GM19240 (cell line): Measurements from ENCODE around the gene GRID1.

Experiments used
- DNase-seq: peaks from one replicate; pipeline ENCODE4 v3.0.0; 2011; ENCODE audit warnings: low spot score; ENCODE audit not compliant: insufficient read length

Gene GRID1

GRCh38 chr10:86267286-86268195 is 99.1 kb downstream of the GRID1 start:
- DNase-seq, result no peak

- DNase-seq, result no peak
These were observed 100.0 kb downstream of the GRID1 start for GRCh38 chr10:86266446-86267242.

GRCh38 chr10:86265895-86266259 is 100.7 kb downstream of the GRID1 start:
- DNase-seq, result no peak

- no peak for DNase-seq
These were observed 101.2 kb downstream of the GRID1 start for GRCh38 chr10:86265236-86265894.

- no peak for DNase-seq
These were observed 101.9 kb downstream of the GRID1 start for GRCh38 chr10:86264481-86265231.

- no peak for DNase-seq
These were observed 102.7 kb downstream of the GRID1 start for GRCh38 chr10:86263907-86264306.

- no peak for DNase-seq
These were observed 103.4 kb downstream of the GRID1 start for GRCh38 chr10:86263209-86263608.

GRCh38 chr10:86262688-86263181 is 103.9 kb downstream of the GRID1 start:
- DNase-seq, result no peak

GRCh38 chr10:86261941-86262687 is 104.5 kb downstream of the GRID1 start:
- no peak for DNase-seq

- DNase-seq, result no peak
These were observed 105.1 kb downstream of the GRID1 start for GRCh38 chr10:86261470-86261869.

- DNase-seq, result no peak
These were observed 106.0 kb downstream of the GRID1 start for GRCh38 chr10:86260564-86260963.

GRCh38 chr10:86259901-86260562 is 106.6 kb downstream of the GRID1 start:
- DNase-seq, result no peak

GRCh38 chr10:86258941-86259340 is 107.7 kb downstream of the GRID1 start:
- DNase-seq, result no peak

GRCh38 chr10:86258499-86258898 is 108.1 kb downstream of the GRID1 start:
- DNase-seq, result no peak

- no peak for DNase-seq
These were observed 108.9 kb downstream of the GRID1 start for GRCh38 chr10:86257683-86258082.

GRCh38 chr10:86256690-86257315 is 109.8 kb downstream of the GRID1 start:
- DNase-seq, result no peak

- no peak for DNase-seq
These were observed 111.0 kb downstream of the GRID1 start for GRCh38 chr10:86255405-86256251.

GRCh38 chr10:86254526-86255174 is 111.9 kb downstream of the GRID1 start:
- no peak for DNase-seq
